Fibroblast of lung (primary cell): Measurements from ENCODE around the gene CHD1L. TPM values are rescaled to one million over a fixed set of nuclear protein-coding genes. Genes with fewer than 3 reads are reported as not detected.
"Not testable (repeated sequence)": the region's sequence is repeated elsewhere in the genome, so short reads cannot be mapped to it uniquely, and the experiment has no call there.

Experiments
- DNase-seq, 2 donors: peaks; one replicate each; pipeline versions ENCODE4 v3.0.0 to v3.0.0-alpha.2; 2010; ENCODE audit warnings: low read depth in 2 of 2
- H2AFZ ChIP-seq: 2 replicates; pipeline ENCODE4 v1.5.1; 2012; ENCODE audit warnings: low read length, control low read depth, inconsistent platforms
- H3K27ac ChIP-seq: 2 replicates; pipeline ENCODE4 v1.5.1; 2011; ENCODE audit warnings: low read length, control low read depth; ENCODE audit not compliant: insufficient read depth
- H3K27me3 ChIP-seq: 2 replicates; pipeline ENCODE4 v1.5.1; 2011; ENCODE audit warnings: mild to moderate bottlenecking, low read length; ENCODE audit not compliant: control insufficient read depth, insufficient read depth
- H3K36me3 ChIP-seq: 2 replicates; pipeline ENCODE4 v1.5.1; 2011; ENCODE audit warnings: low read length; ENCODE audit not compliant: control insufficient read depth, insufficient read depth
- H3K4me1 ChIP-seq: 2 replicates; pipeline ENCODE4 v1.5.1; 2011; ENCODE audit warnings: low read length; ENCODE audit not compliant: control insufficient read depth, insufficient read depth; ENCODE audit errors: extremely low read depth
- H3K4me2 ChIP-seq: 2 replicates; pipeline ENCODE4 v1.5.1; 2011; ENCODE audit warnings: low read length, control low read depth; ENCODE audit not compliant: insufficient read depth; ENCODE audit errors: extremely low read depth
- H3K4me3 ChIP-seq, 4 experiments: fragments of 200-600 bp in 1 of 4; sonication (generic) in 1 of 4; replicated peaks in 1 of 4; 2 replicates each; pipeline ENCODE4 v1.5.1; 2011 to 2016; ENCODE audit warnings: low read length in 4 of 4, low read depth in 3 of 4, mild to moderate bottlenecking in 3 of 4, control low read depth in 2 of 4, inconsistent platforms in 1 of 4, mixed read lengths in 1 of 4; ENCODE audit not compliant: insufficient read depth in 1 of 4; ENCODE audit errors: control extremely low read depth in 1 of 4
- H3K79me2 ChIP-seq: 2 replicates; pipeline ENCODE4 v1.5.1; 2012; ENCODE audit warnings: mild to moderate bottlenecking, low read length, inconsistent platforms; ENCODE audit not compliant: control insufficient read depth, insufficient read depth
- H3K9ac ChIP-seq: 2 replicates; pipeline ENCODE4 v1.5.1; 2011; ENCODE audit warnings: mild to moderate bottlenecking, low read length, control low read depth; ENCODE audit not compliant: insufficient read depth
- H3K9me3 ChIP-seq: 2 replicates; pipeline ENCODE4 v1.5.1; 2012; ENCODE audit warnings: low read depth, low read length; ENCODE audit not compliant: control insufficient read depth, insufficient read depth
- H4K20me1 ChIP-seq: 2 replicates; pipeline ENCODE4 v1.5.1; 2011; ENCODE audit warnings: low read length; ENCODE audit not compliant: control insufficient read depth, insufficient read depth; ENCODE audit errors: extremely low read depth
- EZH2 ChIP-seq: IDR thresholded peaks from 2 replicates; pipeline ENCODE4 v1.5.1; 2012; ENCODE audit warnings: low read length, control low read depth, mild to moderate bottlenecking; ENCODE audit errors: missing control alignments
- polyA plus RNA-seq, 2 donors: library from polyadenylated mRNA; depleted of rRNA in 1 of 2; stranded (reverse) in 1 of 2; unstranded in 1 of 2; fragments of >200 nt; gene quantifications; 2 replicates each; pipeline ENCODE4 v1.2.1, GENCODE V29; 2011 to 2012; ENCODE audit warnings: missing spikeins in 1 of 2
- total RNA-seq: library from RNA; depleted of rRNA; stranded (reverse); fragments of >200 nt; gene quantifications from 2 replicates; pipeline ENCODE4 v1.2.1, GENCODE V29; 2014
- TF ChIP-seq, protein P1 (sequence below), 2 donors: IDR thresholded peaks in 1 of 2; conservative IDR thresholded peaks in 1 of 2; 1 replicate in 1 of 2; 2 replicates in 1 of 2; pipeline ENCODE4 v1.5.1; 2011 to 2012; ENCODE audit warnings: low read length in 2 of 2, control low read depth in 1 of 2, inconsistent platforms in 1 of 2, low read depth in 1 of 2, mild to moderate bottlenecking in 1 of 2

The CHD1L gene
- total and polyA plus RNA-seq, 2 donors (not counting 1 experiment from before 2014, with no cell fraction given) = 35.5 to 36.0 TPM

GRCh38 chr1:147238053-147238902, 4.2 kb upstream of the CHD1L start:
- no peak overlapping the region for H3K4me2 ChIP-seq
- H3K4me3 ChIP-seq = no peak overlapping the region
- no peak overlapping the region for H3K9ac ChIP-seq
- H4K20me1 ChIP-seq = no peaks in the 10 kb centered on the region
- H3K36me3 ChIP-seq = no peaks in the 10 kb centered on the region
- H3K27me3 ChIP-seq = no peaks in the 10 kb centered on the region
- TF ChIP-seq, protein P1, sequence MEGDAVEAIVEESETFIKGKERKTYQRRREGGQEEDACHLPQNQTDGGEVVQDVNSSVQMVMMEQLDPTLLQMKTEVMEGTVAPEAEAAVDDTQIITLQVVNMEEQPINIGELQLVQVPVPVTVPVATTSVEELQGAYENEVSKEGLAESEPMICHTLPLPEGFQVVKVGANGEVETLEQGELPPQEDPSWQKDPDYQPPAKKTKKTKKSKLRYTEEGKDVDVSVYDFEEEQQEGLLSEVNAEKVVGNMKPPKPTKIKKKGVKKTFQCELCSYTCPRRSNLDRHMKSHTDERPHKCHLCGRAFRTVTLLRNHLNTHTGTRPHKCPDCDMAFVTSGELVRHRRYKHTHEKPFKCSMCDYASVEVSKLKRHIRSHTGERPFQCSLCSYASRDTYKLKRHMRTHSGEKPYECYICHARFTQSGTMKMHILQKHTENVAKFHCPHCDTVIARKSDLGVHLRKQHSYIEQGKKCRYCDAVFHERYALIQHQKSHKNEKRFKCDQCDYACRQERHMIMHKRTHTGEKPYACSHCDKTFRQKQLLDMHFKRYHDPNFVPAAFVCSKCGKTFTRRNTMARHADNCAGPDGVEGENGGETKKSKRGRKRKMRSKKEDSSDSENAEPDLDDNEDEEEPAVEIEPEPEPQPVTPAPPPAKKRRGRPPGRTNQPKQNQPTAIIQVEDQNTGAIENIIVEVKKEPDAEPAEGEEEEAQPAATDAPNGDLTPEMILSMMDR (conservative IDR thresholded peaks at IDR 0.05 in 1 of 2, IDR thresholded peaks at IDR 0.05 in 1 of 2; ENCODE audit: low read depth in 1 of 2, low read length in 2 of 2) = no peak
- TF ChIP-seq EZH2 = no peak
- peaks cover 5% of the 10 kb centered on the region for H3K4me1 ChIP-seq
- DNase-seq = no peak
- peaks cover 2% of the 10 kb centered on the region for H3K79me2 ChIP-seq
- H3K27ac ChIP-seq = no peak overlapping the region
- no peak overlapping the region for H2AFZ ChIP-seq
- no peaks in the 10 kb centered on the region for H3K9me3 ChIP-seq

GRCh38 chr1:147238925-147239820, 3.3 kb upstream of the CHD1L start:
- no peak overlapping the region for H3K9ac ChIP-seq
- no peak for TF ChIP-seq EZH2
- TF ChIP-seq, protein P1 (conservative IDR thresholded peaks at IDR 0.05 in 1 of 2, IDR thresholded peaks at IDR 0.05 in 1 of 2; ENCODE audit: low read depth in 1 of 2, low read length in 2 of 2) = no peak
- H3K4me3 ChIP-seq = no peak overlapping the region
- H3K27me3 ChIP-seq = no peaks in the 10 kb centered on the region
- no peaks in the 10 kb centered on the region for H3K36me3 ChIP-seq
- H3K4me1 ChIP-seq = peaks cover 5% of the 10 kb centered on the region
- DNase-seq = no peak
- no peak overlapping the region for H3K4me2 ChIP-seq
- no peak overlapping the region for H3K27ac ChIP-seq
- no peak overlapping the region for H2AFZ ChIP-seq
- H4K20me1 ChIP-seq = no peaks in the 10 kb centered on the region
- H3K79me2 ChIP-seq = peaks cover 11% of the 10 kb centered on the region
- no peaks in the 10 kb centered on the region for H3K9me3 ChIP-seq

DNA sequence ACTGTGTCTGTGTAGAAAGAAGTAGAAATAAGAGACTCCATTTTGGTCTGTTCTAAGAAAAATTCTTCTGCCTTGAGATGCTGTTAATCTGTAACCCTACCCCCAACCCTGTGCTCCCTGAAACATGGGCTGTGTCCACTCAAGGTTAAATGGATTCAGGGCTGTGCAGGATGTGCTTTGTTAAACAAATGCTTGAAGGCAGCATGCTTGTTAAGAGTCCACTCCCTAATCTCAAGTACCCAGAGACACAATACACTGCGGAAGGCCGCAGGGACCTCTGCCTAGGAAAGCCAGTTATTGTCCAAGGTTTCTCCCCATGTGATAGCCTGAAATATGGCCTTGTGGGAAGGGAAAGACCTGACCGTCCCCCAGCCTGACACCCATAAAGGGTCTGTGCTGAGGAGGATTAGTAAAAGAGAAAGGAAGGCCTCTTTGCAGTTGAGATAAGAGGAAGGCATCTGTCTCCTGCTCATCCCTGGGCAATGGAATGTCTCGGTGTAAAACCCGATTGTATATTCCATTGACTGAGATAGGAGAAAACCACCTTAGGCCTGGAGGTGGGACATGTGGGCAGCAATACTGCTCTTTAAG, 2.3 kb upstream of the CHD1L start:
- not testable (repeated sequence) for DNase-seq

More for the DNA sequence above, 2.3 kb upstream of the CHD1L start:
- H3K4me1 ChIP-seq, H3K4me3 ChIP-seq, H3K9ac ChIP-seq, H3K27ac ChIP-seq, H3K27me3 ChIP-seq, H4K20me1 ChIP-seq, H3K36me3 ChIP-seq, H3K4me2 ChIP-seq, H2AFZ ChIP-seq, H3K9me3 ChIP-seq: not testable (repeated sequence)
- H3K79me2 ChIP-seq = peaks cover 20% of the 10 kb centered on the region
